ENCODE data around the gene TEKT1.
A peak's percentile ranks its signal among the peaks of the same experiment; 100 is the strongest.

TEKT1 gene

GRCh38 chr17:6756425-6757031, 75.0 kb downstream of the TEKT1 start:
- no peak for DNase-seq

GRCh38 chr17:6755731-6756184, 75.8 kb downstream of the TEKT1 start, which contains the start of gene XAF1:
TSS of gene XAF1 (plus strand) at chr17:6756046. CDS start at chr17:6756079, 33 bp downstream.
- peak; percentile 72 for DNase-seq

- DNase-seq, result no peak
Observed at GRCh38 chr17:6755281-6755680, 76.2 kb downstream of the TEKT1 start.

- DNase-seq, result no peak
Observed at GRCh38 chr17:6753546-6753945, 78.0 kb downstream of the TEKT1 start.

- DNase-seq, result peak; percentile 67
Observed at GRCh38 chr17:6753006-6753445, 78.5 kb downstream of the TEKT1 start.

- no peak for DNase-seq
Observed at GRCh38 chr17:6752068-6752909, 79.2 kb downstream of the TEKT1 start.

- no peak for DNase-seq
Observed at GRCh38 chr17:6749519-6749918, 82.0 kb downstream of the TEKT1 start.

GRCh38 chr17:6748617-6749016, 82.9 kb downstream of the TEKT1 start:
- no peak for DNase-seq

Measured in activated CD8-positive, alpha-beta memory T cell treated with anti-CD3 and anti-CD28 coated beads, Interleukin-2, amount 50 U/mL, for 48 hours (primary cell).